NOMO-1 treated with dmso at 0.1 percent for 144 hours (cell line): ENCODE results near the gene PTPRM.

Experiments used
- DNase-seq: peaks from one replicate; lab custom pipeline; 2025; ENCODE audit not compliant: unreplicated experiment; lab: John Stamatoyannopoulos, UW

The PTPRM gene

GRCh38 chr18:7566567-7567473 lies at the start of gene PTPRM:
Gene PTPRM, plus strand, starts transcription at chr18:7567316. Its CDS starts 503 bp downstream, at chr18:7567819.
- peak; percentile 11 for DNase-seq

- no peak for DNase-seq
Observed at GRCh38 chr18:7517852-7518251, 49.3 kb upstream of the PTPRM start.

- no peak for DNase-seq
Observed at GRCh38 chr18:7520200-7520785, 46.8 kb upstream of the PTPRM start.

GRCh38 chr18:7521226-7521856 lies 45.8 kb upstream of the PTPRM start:
- DNase-seq: no peak

GRCh38 chr18:7523772-7524171 lies 43.3 kb upstream of the PTPRM start:
- DNase-seq: no peak

- DNase-seq: no peak
Observed at GRCh38 chr18:7524786-7525185, 42.3 kb upstream of the PTPRM start.

GRCh38 chr18:7532942-7533341 lies 34.2 kb upstream of the PTPRM start:
- no peak for DNase-seq

- DNase-seq: no peak
Observed at GRCh38 chr18:7535436-7536205, 31.5 kb upstream of the PTPRM start.

- no peak for DNase-seq
Observed at GRCh38 chr18:7537145-7537544, 30.0 kb upstream of the PTPRM start.

- no peak for DNase-seq
Observed at GRCh38 chr18:7541835-7542234, 25.3 kb upstream of the PTPRM start.

- no peak for DNase-seq
Observed at GRCh38 chr18:7544686-7545085, 22.4 kb upstream of the PTPRM start.

GRCh38 chr18:7545734-7546133 lies 21.4 kb upstream of the PTPRM start:
- DNase-seq: no peak

GRCh38 chr18:7548221-7548620 lies 18.9 kb upstream of the PTPRM start:
- no peak for DNase-seq

GRCh38 chr18:7548721-7549120 lies 18.4 kb upstream of the PTPRM start:
- DNase-seq: no peak

- DNase-seq: no peak
Observed at GRCh38 chr18:7557973-7558372, 9.1 kb upstream of the PTPRM start.

- DNase-seq: no peak
Observed at GRCh38 chr18:7558769-7559168, 8.3 kb upstream of the PTPRM start.

- DNase-seq: no peak
Observed at GRCh38 chr18:7559709-7560319, 7.3 kb upstream of the PTPRM start.

- DNase-seq: no peak
Observed at GRCh38 chr18:7561909-7562460, 5.1 kb upstream of the PTPRM start.

GRCh38 chr18:7562491-7562890 lies 4.6 kb upstream of the PTPRM start:
- no peak for DNase-seq

GRCh38 chr18:7565677-7566076 lies 1.4 kb upstream of the PTPRM start:
- no peak for DNase-seq

GRCh38 chr18:7566244-7566566 lies 911 bp upstream of the PTPRM start:
- DNase-seq: no peak
